GM20000 (cell line): ENCODE results near the gene LRBA.
"Not testable (repeated sequence)": the region's sequence is repeated elsewhere in the genome, so short reads cannot be mapped to it uniquely, and the experiment has no call there.

Source experiments
- DNase-seq: peaks from one replicate; pipeline ENCODE4 v3.0.0; 2012; ENCODE audit warnings: low spot score
- TF ChIP-seq, protein P1 (sequence below): IDR thresholded peaks from 2 replicates; pipeline ENCODE4 v1.5.1; 2012; ENCODE audit warnings: mild to moderate bottlenecking, control low read depth; ENCODE audit errors: extremely low read depth, missing control alignments

Gene LRBA

DNA sequence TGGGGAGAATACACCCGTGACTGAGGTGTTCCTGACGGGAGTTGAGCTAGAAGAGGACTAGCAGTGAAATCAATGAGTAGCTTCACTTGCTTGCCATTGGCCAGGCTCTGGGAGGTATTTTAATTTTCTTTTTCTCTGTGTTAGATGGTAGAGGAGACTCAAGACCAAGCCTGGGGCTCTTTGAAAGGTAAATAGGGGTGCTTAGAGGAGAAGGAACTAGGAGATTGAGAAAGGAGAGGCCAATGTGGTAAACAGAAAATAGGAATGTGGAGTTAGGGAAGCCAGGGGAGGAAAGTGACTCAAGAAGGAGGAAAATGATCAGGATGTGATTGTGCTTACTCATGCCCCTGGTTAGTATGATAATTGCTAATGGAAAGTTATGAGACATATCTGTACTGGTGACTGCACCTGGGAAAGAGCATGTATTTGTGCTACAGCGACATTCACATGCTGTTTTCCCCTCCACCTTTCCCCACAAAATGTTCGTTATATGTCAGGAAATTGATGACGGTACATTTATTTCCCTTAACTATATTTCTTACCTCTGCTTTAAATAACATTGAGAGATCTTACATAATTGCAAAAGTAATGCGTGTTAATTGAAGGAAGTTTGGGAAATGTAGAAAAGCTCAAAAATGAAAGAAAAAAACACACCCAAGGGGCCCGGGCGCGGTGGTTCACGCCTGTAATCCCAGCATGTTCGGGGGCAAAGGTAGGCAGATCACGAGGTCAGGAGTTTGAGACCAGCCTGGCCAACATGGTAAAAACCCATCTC, 16.9 kb upstream of the LRBA start:
- TF ChIP-seq, protein P1, sequence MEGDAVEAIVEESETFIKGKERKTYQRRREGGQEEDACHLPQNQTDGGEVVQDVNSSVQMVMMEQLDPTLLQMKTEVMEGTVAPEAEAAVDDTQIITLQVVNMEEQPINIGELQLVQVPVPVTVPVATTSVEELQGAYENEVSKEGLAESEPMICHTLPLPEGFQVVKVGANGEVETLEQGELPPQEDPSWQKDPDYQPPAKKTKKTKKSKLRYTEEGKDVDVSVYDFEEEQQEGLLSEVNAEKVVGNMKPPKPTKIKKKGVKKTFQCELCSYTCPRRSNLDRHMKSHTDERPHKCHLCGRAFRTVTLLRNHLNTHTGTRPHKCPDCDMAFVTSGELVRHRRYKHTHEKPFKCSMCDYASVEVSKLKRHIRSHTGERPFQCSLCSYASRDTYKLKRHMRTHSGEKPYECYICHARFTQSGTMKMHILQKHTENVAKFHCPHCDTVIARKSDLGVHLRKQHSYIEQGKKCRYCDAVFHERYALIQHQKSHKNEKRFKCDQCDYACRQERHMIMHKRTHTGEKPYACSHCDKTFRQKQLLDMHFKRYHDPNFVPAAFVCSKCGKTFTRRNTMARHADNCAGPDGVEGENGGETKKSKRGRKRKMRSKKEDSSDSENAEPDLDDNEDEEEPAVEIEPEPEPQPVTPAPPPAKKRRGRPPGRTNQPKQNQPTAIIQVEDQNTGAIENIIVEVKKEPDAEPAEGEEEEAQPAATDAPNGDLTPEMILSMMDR = no peak
- peak; percentile 29 for DNase-seq

DNA sequence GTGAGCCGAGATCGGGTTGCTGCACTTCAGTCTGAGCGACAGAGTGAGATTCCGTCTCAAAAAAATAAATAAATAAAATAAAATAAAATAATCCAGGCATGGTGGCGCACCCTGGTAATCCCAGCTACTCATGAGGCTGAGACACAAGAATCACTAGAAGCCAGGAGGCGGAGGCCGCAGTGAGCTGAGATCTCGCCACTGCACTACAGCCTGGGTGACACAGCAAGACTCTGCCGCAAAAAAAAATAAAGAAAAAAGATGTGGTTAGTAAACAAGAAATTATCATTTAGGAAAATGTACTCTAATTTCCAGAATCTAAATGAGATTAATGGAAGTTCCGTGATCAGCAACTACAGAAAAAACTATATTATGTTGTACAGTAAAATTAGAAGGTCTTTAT, 14.5 kb upstream of the LRBA start:
- TF ChIP-seq, protein P1 = no peak
- DNase-seq = no peak

DNA sequence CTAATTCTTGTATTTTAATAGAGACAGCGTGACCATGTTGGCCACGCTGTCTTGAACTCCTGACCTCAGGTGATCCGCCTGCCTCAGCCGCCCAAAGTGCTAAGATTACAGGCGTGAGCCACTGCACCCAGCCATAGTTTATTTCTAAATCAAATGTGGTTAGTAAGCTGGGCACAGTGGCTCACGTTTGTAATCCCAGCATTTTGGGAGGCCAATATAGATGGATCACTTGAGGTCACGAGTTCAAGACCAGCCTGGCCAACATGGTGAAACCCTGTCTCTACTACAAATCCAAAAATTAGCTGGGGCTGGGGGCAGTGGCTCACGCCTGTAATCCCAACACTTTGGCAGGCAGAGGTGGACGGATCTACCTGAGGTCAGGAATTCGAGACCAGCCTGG, 13.9 kb upstream of the LRBA start:
- not testable (repeated sequence) for DNase-seq

DNA sequence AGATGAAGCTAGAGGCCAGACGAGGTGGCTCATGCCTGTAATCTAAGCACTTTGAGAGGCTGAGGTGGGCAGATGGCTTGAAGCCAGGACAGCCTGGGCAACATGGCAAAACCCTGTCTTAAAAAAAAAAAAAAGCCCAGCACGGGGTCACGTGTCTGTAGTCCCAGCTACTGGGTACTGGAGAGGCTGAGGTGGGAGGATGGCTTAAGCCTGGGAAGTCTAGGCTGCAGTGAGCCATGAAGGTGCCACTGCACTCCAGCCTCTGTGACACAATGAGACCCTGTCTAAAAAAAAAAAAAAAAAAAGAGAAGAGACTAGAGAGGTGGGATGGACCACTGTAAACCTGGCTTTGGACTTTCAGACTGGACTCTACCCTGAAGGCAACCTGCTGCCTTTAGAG, 10.7 kb upstream of the LRBA start:
- no peak for DNase-seq
- TF ChIP-seq, protein P1 = no peak

DNA sequence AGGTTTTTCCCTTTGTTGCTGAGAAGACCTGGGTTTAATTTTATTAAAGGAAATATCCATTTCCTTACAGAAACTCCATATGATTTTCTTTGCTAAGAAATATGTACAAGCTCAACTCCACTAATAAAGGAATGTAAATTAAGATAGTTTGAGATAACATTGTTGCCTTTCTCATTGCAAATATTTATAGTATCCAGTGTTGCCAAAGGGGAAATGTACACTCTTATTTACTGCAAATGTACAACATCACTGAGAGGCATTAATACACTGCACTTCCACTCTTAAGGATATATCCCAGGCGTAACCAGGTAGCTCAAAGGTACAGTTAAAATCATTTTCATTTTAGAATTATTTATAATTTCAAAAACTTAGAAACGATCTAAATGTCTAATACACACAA, 7.5 kb upstream of the LRBA start:
- no peak for DNase-seq
- TF ChIP-seq, protein P1 = no peak

DNA sequence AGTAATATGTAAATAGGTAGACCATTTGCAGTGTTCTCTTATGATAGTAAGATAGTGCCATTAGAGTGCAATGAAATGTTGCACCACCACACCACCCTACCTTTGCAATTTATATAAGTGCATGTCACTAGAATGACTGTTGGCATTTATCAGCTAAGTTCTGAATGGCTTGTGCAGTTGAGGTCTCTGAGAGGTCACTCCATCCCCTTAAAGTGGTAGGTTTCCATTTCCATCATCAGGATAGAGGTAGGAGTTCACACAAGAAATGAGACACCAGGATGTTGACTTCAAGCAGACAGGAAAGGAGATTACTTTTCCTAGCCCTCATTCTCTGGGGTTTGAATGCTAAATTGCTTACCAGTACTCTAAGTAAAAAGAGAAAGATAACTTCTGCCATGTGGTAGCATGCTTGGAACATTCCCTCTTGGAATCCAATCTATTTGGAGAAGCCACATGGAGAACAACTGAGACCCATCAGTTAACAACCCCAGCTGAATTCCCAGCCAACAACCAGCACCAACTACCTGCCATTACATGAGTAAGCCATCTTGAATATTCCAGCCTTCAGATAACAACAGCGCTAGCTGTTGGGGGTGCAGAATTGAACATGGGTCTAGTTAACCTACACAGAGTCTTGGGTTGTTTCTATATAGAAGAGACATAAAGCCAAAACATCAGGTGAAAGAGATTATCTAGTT, 6.7 kb upstream of the LRBA start:
- TF ChIP-seq, protein P1 = no peak
- DNase-seq = no peak

DNA sequence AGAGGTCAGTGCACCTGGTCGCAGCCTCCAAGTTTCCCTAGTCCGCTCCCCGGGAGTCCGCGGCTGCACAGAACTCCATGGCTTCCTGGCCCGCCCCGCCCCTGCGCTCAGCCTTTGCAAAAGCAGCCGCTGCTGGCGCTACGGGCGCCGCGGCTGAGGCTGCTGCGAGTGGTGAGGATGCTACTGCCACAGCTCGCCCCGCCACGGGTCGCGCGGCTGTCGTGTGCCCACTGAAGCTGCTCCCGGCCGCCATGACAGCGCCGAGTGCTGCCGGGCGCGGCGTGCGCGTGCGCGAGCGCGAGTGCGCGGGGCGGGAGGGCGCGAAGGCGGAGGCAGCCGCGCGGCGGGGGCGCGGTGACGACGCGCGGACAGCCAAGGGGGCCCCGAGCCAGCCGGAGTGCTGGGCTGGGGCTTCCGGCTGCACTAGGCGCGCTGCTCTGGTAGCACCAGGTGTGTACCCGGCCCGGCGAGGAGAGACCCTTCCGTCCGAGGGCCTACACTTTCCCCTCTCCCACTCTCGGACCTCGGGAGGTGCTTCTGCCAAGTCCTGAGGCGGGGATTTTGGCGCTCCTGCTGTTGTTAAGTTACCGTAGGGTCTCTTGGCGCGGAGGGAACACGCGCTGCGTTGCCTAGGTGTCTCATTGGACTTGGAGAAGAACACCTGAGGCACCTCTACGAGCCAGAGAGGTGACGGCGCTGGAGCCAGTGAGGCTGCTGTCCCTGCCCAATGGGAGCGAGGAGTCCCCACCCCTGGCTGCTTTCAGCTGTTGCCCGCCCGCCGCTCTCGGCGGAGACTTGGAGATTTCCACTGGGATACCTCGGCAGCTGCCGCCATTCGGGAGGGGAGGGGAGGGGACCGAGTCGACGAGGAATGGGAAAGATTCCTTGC, 619 bp upstream of the LRBA start:
- peak; percentile 92 for DNase-seq
- TF ChIP-seq, protein P1 = no peak
